OCI-LY3 (cell line): Measurements from ENCODE around the gene ARHGAP26.

Experiments used
- H2AFZ ChIP-seq: fragments of 200-600, 300-600 bp; shearing (Covaris generic); 2 replicates; pipeline ENCODE4 v1.6.0; 2014; ENCODE audit warnings: antibody characterized with exemption, low read depth, low read length
- H3K27ac ChIP-seq: fragments of 200-600, 300-600 bp; sonication (generic); 2 replicates; pipeline ENCODE4 v1.5.1; 2014; ENCODE audit warnings: mild to moderate bottlenecking, low read length, moderate library complexity, mixed read lengths
- H3K27me3 ChIP-seq: fragments of 200-600, 300-600 bp; sonication (generic); 2 replicates; pipeline ENCODE4 v1.6.1; 2014; ENCODE audit warnings: low read depth, low read length, mixed read lengths
- H3K36me3 ChIP-seq: fragments of 200-600, 300-600 bp; sonication (generic); replicated peaks from 2 replicates; pipeline ENCODE3; 2014; ENCODE audit warnings: low read depth, low read length, mixed read lengths
- H3K4me1 ChIP-seq: fragments of 300-600, 200-600 bp; sonication (generic); 2 replicates; pipeline ENCODE4 v1.6.1; 2014; ENCODE audit warnings: low read length, mixed read lengths
- H3K4me2 ChIP-seq: fragments of 200-600, 300-600 bp; sonication (generic); 2 replicates; pipeline ENCODE4 v1.6.1; 2014; ENCODE audit warnings: low read length, mixed read lengths
- H3K4me3 ChIP-seq: fragments of 300-600, 200-600 bp; sonication (generic); 2 replicates; pipeline ENCODE4 v1.5.1; 2014; ENCODE audit warnings: antibody characterized with exemption, mild to moderate bottlenecking, low read length, moderate library complexity
- H3K79me2 ChIP-seq: fragments of 300-600, 200-600 bp; shearing (Covaris generic); 2 replicates; pipeline ENCODE4 v1.6.1; 2014; ENCODE audit warnings: mild to moderate bottlenecking, low read length, mixed read lengths
- H3K9ac ChIP-seq: fragments of 300-600, 200-600 bp; shearing (Covaris generic); 2 replicates; pipeline ENCODE4 v1.6.0; 2014; ENCODE audit warnings: mild to moderate bottlenecking, low read length, moderate library complexity
- H3K9me3 ChIP-seq: fragments of 200-600, 300-600 bp; shearing (Covaris generic); 2 replicates; pipeline ENCODE4 v1.6.1; 2014; ENCODE audit warnings: low read length, mixed read lengths; ENCODE audit not compliant: insufficient read depth
- H4K20me1 ChIP-seq: fragments of 200-600, 300-600 bp; sonication (generic); 2 replicates; pipeline ENCODE4 v1.6.1; 2016; ENCODE audit warnings: low read length, mixed read lengths; ENCODE audit not compliant: insufficient read depth
- EZH2phosphoT487 ChIP-seq: fragments of 200-600 bp; shearing (Covaris generic); IDR thresholded peaks from 2 replicates; pipeline ENCODE4 v1.6.1; 2018; ENCODE audit warnings: antibody characterized with exemption, mixed run types, low read depth
- TF ChIP-seq, protein P1 (sequence below): fragments of 200-600, 300-600 bp; sonication (generic); IDR thresholded peaks from 2 replicates; pipeline ENCODE4 v1.5.1; 2014; ENCODE audit warnings: antibody characterized with exemption, low read length, low read depth

The ARHGAP26 gene

DNA sequence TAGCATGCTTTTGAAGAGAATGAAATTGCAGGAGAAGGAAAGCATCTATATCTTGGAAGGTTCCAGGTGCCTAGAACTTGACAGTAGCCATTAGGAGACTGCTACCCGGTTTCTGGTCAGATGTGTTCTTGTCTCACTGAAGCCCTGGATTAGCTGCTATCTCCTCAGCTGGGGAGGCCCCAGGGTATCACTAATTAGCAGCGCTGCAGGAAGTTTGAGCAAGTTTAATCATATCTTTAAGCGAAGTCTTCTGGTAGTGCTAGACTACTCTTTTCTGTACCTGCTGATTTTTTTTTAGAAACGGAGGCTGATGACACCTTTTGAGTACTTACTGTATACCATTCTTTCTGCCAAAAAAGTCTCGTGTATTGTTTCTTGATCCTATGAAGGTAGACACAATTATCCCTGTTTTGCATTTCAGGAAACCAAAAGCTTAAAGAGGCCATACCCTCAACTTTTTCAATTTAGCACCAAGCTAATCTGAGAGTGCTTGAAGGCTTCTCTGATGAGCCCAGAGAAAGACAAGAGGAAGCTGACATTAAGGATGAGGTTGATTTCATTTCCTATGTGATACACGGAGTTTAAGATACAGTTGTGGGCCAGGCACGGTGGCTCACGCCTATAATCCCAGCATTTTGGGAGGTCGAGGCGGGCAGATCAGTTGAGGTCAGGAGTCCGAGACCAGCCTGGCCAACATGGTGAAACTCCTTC lies 201.3 kb downstream of the ARHGAP26 start:
- H3K79me2 ChIP-seq: no peaks in the 10 kb centered on the region
- no peak overlapping the region for H3K9ac ChIP-seq
- no peak overlapping the region for H3K27ac ChIP-seq

DNA sequence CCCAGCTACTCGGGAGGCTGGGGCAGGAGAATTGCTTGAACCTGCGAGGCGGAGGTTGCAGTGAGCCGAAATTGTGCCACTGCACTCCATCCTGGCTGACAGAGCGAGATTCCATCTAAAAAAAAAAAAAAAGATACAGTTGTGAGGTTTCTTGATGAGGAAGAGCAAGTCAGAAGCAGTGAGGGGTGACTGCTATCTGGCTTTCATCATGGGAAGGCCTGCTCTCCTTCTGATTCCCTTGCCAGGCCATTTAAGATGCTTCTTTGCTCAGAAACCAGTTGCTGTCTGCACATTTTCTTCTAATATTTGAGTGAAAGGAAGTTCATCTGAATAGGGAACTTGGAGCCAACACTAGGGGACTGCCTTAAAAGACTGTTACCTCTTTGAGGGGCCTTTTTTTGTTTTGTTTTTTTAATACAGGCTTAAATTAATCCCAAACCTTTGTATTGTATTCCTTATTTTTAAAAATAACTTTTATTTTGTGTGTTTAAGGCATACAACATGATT lies 201.9 kb downstream of the ARHGAP26 start:
- Histone ChIP-seq H3K9ac (no peak overlapping the region), H3K4me3 (no peak overlapping the region), H3K4me1 (no peaks in the 10 kb centered on the region), H3K36me3 (no peaks in the 10 kb centered on the region), H4K20me1 (no peaks in the 10 kb centered on the region), H2AFZ (no peak overlapping the region), H3K27me3 (no peaks in the 10 kb centered on the region), H3K9me3 (no peaks in the 10 kb centered on the region), H3K4me2 (no peak overlapping the region), H3K27ac (no peak overlapping the region), H3K79me2 (no peaks in the 10 kb centered on the region)
- TF ChIP-seq, protein P1, sequence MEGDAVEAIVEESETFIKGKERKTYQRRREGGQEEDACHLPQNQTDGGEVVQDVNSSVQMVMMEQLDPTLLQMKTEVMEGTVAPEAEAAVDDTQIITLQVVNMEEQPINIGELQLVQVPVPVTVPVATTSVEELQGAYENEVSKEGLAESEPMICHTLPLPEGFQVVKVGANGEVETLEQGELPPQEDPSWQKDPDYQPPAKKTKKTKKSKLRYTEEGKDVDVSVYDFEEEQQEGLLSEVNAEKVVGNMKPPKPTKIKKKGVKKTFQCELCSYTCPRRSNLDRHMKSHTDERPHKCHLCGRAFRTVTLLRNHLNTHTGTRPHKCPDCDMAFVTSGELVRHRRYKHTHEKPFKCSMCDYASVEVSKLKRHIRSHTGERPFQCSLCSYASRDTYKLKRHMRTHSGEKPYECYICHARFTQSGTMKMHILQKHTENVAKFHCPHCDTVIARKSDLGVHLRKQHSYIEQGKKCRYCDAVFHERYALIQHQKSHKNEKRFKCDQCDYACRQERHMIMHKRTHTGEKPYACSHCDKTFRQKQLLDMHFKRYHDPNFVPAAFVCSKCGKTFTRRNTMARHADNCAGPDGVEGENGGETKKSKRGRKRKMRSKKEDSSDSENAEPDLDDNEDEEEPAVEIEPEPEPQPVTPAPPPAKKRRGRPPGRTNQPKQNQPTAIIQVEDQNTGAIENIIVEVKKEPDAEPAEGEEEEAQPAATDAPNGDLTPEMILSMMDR: no peak
- no peak for TF ChIP-seq EZH2phosphoT487

More for the DNA sequence above, 201.3 kb downstream of the ARHGAP26 start:
- Histone ChIP-seq H3K4me2 (no peak overlapping the region), H3K27me3 (no peaks in the 10 kb centered on the region), H3K9me3 (no peaks in the 10 kb centered on the region), H3K4me3 (no peak overlapping the region), H4K20me1 (no peaks in the 10 kb centered on the region), H3K4me1 (no peaks in the 10 kb centered on the region), H3K36me3 (no peaks in the 10 kb centered on the region), H2AFZ (no peak overlapping the region)
- TF ChIP-seq, protein P1: no peak
- TF ChIP-seq EZH2phosphoT487: no peak

- no peak overlapping the region for H3K27ac ChIP-seq
- H3K36me3 ChIP-seq: no peaks in the 10 kb centered on the region
- H3K4me2 ChIP-seq: no peak overlapping the region
- no peaks in the 10 kb centered on the region for H3K79me2 ChIP-seq
- H3K4me3 ChIP-seq: no peak overlapping the region
- H3K9ac ChIP-seq: no peak overlapping the region
- no peak overlapping the region for H2AFZ ChIP-seq
- H3K27me3 ChIP-seq: no peaks in the 10 kb centered on the region
- no peaks in the 10 kb centered on the region for H3K9me3 ChIP-seq
- TF ChIP-seq, protein P1: no peak
- TF ChIP-seq EZH2phosphoT487: no peak
- H4K20me1 ChIP-seq: no peaks in the 10 kb centered on the region
- peaks cover 3% of the 10 kb centered on the region; the same call in 1 of the 2 replicates for H3K4me1 ChIP-seq
Measured at GRCh38 chr5:142973932-142974331, 203.8 kb downstream of the ARHGAP26 start.

- Histone ChIP-seq H4K20me1 (no peaks in the 10 kb centered on the region), H3K4me2 (no peak overlapping the region), H2AFZ (no peak overlapping the region), H3K36me3 (no peaks in the 10 kb centered on the region), H3K27me3 (no peaks in the 10 kb centered on the region), H3K27ac (no peak overlapping the region), H3K4me1 (peaks cover 3% of the 10 kb centered on the region; the same call in 1 of the 2 replicates), H3K4me3 (no peak overlapping the region), H3K9ac (no peak overlapping the region), H3K9me3 (no peaks in the 10 kb centered on the region), H3K79me2 (no peaks in the 10 kb centered on the region)
- TF ChIP-seq EZH2phosphoT487: no peak
- TF ChIP-seq, protein P1: no peak
Measured at GRCh38 chr5:142974409-142974808, 204.2 kb downstream of the ARHGAP26 start.
